CD4-positive, CD25-positive, alpha-beta regulatory T cell (primary cell): ENCODE data around the gene TEX10. TPM values are rescaled to one million over a fixed set of nuclear protein-coding genes. Genes with fewer than 3 reads are reported as not detected.

Experiments
- ATAC-seq, 2 donors: fragments of 150-1000 bp; cut with Tn5 transposase; one replicate each; pipeline ENCODE4 v1.10.0; 2021; ENCODE audit warnings: low read depth in 2 of 2, moderate number of reproducible peaks in 2 of 2, moderate library complexity in 1 of 2
- DNase-seq, 3 donors: peaks; one replicate each; pipeline versions ENCODE4 v3.0.0 to v3.0.0-alpha.2; 2012 to 2022; ENCODE audit warnings: mixed read lengths in 1 of 3
- H3K27ac ChIP-seq: one replicate; pipeline ENCODE4 v1.7.0; 2013; ENCODE audit warnings: mild to moderate bottlenecking, low read length; ENCODE audit not compliant: insufficient read depth, poor library complexity, severe bottlenecking
- H3K27me3 ChIP-seq: one replicate; pipeline ENCODE4 v1.7.0; 2013; ENCODE audit warnings: low read length; ENCODE audit not compliant: control insufficient read depth, insufficient read depth
- H3K36me3 ChIP-seq: one replicate; pipeline ENCODE4 v1.7.0; 2013; ENCODE audit warnings: mild to moderate bottlenecking, low read length, moderate library complexity; ENCODE audit not compliant: control insufficient read depth, insufficient read depth
- H3K4me1 ChIP-seq: 2 replicates; pipeline ENCODE4 v1.7.0; 2013; ENCODE audit warnings: mild to moderate bottlenecking, low read length; ENCODE audit not compliant: insufficient read depth, control insufficient read depth, poor library complexity, severe bottlenecking
- H3K4me3 ChIP-seq: one replicate; pipeline ENCODE4 v1.7.0; 2013; ENCODE audit warnings: low read depth, mild to moderate bottlenecking, low read length, moderate library complexity
- H3K9me3 ChIP-seq, 2 experiments: 1 replicate in 1 of 2; 2 replicates in 1 of 2; pipeline ENCODE4 v1.7.0; 2013; ENCODE audit warnings: low read length in 2 of 2, mild to moderate bottlenecking in 1 of 2, moderate library complexity in 1 of 2; ENCODE audit not compliant: control insufficient read depth in 2 of 2
- H3K27ac Mint-ChIP-seq, 3 donors: one replicate each; pipeline ENCODE4 v1.8.0; 2020 to 2022; ENCODE audit warnings: mild to moderate bottlenecking in 3 of 3, mixed read lengths in 3 of 3, moderate library complexity in 2 of 3
- H3K27me3 Mint-ChIP-seq: one replicate; pipeline ENCODE4 v1.8.0; 2022; ENCODE audit warnings: mild to moderate bottlenecking, mixed read lengths
- H3K36me3 Mint-ChIP-seq: one replicate; pipeline ENCODE4 v1.8.0; 2020; ENCODE audit warnings: mixed read lengths
- H3K4me1 Mint-ChIP-seq, 4 donors: one replicate each; pipeline ENCODE4 v1.8.0; 2020 to 2022; ENCODE audit warnings: mixed read lengths in 4 of 4, mild to moderate bottlenecking in 1 of 4
- H3K4me3 Mint-ChIP-seq, 4 donors: one replicate each; pipeline ENCODE4 v1.8.0; 2020 to 2022; ENCODE audit warnings: mild to moderate bottlenecking in 4 of 4, mixed read lengths in 4 of 4, moderate library complexity in 3 of 4
- H3K9me3 Mint-ChIP-seq, 7 donors: one replicate each; pipeline ENCODE4 v1.8.0; 2020 to 2022; ENCODE audit warnings: mixed read lengths in 7 of 7, mild to moderate bottlenecking in 3 of 7, moderate library complexity in 2 of 7
- polyA plus RNA-seq, 4 donors: library from polyadenylated mRNA; unstranded; fragments of 300-500 nt; fragmentation: Illumina TruSeq; gene quantifications; one replicate each; pipeline ENCODE4 v1.2.3, GENCODE V29; 2021
- total RNA-seq: library from RNA; stranded (reverse); gene quantifications from one replicate; pipeline ENCODE4 v1.2.3, GENCODE V29; 2022

Gene TEX10
- total and polyA plus RNA-seq, 5 donors from 2014 or later, result 13.7 to 23.9 (median 18.9) TPM

DNA sequence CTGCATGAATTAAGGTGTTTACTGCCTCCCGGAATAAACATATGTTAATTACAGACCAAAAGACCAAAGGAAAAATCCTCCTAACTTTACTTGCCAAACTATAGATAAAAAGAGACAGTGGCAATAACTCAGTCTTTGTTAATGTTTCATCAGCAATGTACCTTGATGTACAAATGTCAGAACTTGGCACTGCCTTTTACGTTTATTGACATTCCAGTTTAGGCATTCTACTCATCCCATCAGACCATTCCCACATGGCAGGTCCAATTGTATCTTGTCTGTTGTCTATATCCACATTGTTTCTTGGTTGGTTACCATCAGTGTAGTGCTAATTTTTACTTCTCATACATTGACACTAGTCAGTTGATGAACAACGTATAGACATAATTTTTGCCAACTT lies 85.5 kb downstream of the TEX10 start:
- peaks cover 12% of the 10 kb centered on the region for H3K36me3 ChIP-seq
- H3K4me3 Mint-ChIP-seq, result no peak overlapping the region
- H3K4me3 ChIP-seq, result no peak overlapping the region
- H3K9me3 Mint-ChIP-seq, result no peaks in the 10 kb centered on the region
- no peak overlapping the region for H3K27ac ChIP-seq
- no peaks in the 10 kb centered on the region for H3K27me3 Mint-ChIP-seq
- no peaks in the 10 kb centered on the region for H3K9me3 ChIP-seq
- H3K36me3 Mint-ChIP-seq, result peaks cover 34% of the 10 kb centered on the region
- H3K27me3 ChIP-seq, result no peaks in the 10 kb centered on the region
- H3K27ac Mint-ChIP-seq, result no peak overlapping the region
- no peaks in the 10 kb centered on the region for H3K4me1 Mint-ChIP-seq
- ATAC-seq (no peak), DNase-seq (no peak)
- no peaks in the 10 kb centered on the region for H3K4me1 ChIP-seq

Other genes with a start within 250 kb of the TEX10 start
- gene MSANTD3, start 74.2 kb upstream of the TEX10 start, total RNA-seq, result 5.9 TPM
- 1 to 10 TPM; 3.0 to 4.8 (median 3.9) TPM for gene MSANTD3, start 74.2 kb upstream of the TEX10 start, polyA plus RNA-seq
- gene TMEFF1, start 120.2 kb upstream of the TEX10 start, total RNA-seq, result 0.49 TPM
- not detected for gene TMEFF1, start 120.2 kb upstream of the TEX10 start, polyA plus RNA-seq
- gene CAVIN4, start 225.1 kb upstream of the TEX10 start, total RNA-seq, result 0.25 TPM
- gene CAVIN4, start 225.1 kb upstream of the TEX10 start, polyA plus RNA-seq, result under 1 TPM in 1 of 4 donors, not detected in 3; 0.12 TPM